Measurements from ENCODE around the gene KIAA0825.

The KIAA0825 gene

GRCh38 chr5:94248175-94248875 lies 370.1 kb downstream of the KIAA0825 start:
- no peak overlapping the region for H3K4me3 ChIP-seq (ENCODE audit: low read depth, low read length)
- no peak for DNase-seq (ENCODE audit: low read depth, low spot score)
- no peak for TF ChIP-seq CTCF (IDR thresholded peaks at IDR 0.05; ENCODE audit: low read depth, low read length)
- in situ Hi-C loops (cut with HindIII; ENCODE audit: low sequenced_read_pairs): no loop called here

GRCh38 chr5:94245608-94246007 lies 372.8 kb downstream of the KIAA0825 start:
- in situ Hi-C loops (cut with HindIII; ENCODE audit: low sequenced_read_pairs): no loop called here
- DNase-seq (ENCODE audit: low read depth, low spot score): peak; percentile 24
- TF ChIP-seq CTCF (IDR thresholded peaks at IDR 0.05; ENCODE audit: low read depth, low read length): no peak
- H3K4me3 ChIP-seq (ENCODE audit: low read depth, low read length): no peak overlapping the region

DNA sequence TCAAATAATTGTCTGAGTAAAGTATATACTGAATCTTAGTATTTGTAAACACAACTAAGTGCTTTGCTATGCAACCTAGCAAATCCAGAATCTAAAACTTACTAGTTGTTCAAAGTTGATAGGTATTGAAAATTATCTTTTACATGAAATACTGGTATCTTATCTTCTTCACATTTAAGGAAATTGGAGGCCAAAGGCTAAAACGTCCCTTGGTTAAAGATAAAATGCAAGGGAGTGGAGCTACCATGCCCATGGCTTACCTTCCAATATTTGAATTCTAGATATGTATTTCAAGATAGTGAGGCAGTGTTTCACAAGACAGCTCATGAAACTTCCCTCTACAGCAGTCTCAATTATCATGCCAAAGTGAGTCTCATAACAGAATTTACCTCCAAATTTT lies 373.5 kb downstream of the KIAA0825 start:
- no peak for DNase-seq (ENCODE audit: low read depth, low spot score)
- in situ Hi-C loops (cut with HindIII; ENCODE audit: low sequenced_read_pairs): no loop called here
- TF ChIP-seq CTCF (IDR thresholded peaks at IDR 0.05; ENCODE audit: low read depth, low read length): no peak
- no peak overlapping the region for H3K4me3 ChIP-seq (ENCODE audit: low read depth, low read length)

DNA sequence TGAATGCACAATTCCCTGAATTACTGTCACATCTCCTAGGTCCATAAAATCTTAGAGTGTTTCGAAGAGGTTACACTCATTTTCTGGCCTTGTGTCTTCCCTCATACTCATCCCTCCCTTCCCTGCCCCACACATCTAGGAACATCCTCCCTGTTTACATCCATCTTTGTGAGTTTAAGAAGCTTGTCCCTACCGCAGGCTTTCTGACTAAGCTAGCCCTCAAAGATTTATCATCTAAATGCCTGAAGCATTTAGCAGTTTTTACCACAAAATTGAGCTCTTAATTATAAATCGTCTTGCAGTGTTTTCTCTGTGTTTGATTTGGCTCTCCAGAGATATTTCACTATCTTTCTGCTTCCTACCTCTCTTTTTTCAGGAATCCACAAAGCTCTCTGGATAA lies 374.8 kb downstream of the KIAA0825 start:
- peak; percentile 60 for DNase-seq (ENCODE audit: low read depth, low spot score)
- H3K4me3 ChIP-seq (ENCODE audit: low read depth, low read length): no peak overlapping the region
- in situ Hi-C loops (cut with HindIII; ENCODE audit: low sequenced_read_pairs): no loop called here
- TF ChIP-seq CTCF (IDR thresholded peaks at IDR 0.05; ENCODE audit: low read depth, low read length): no peak

GRCh38 chr5:94240993-94241651 lies 377.3 kb downstream of the KIAA0825 start:
- no peak overlapping the region for H3K4me3 ChIP-seq (ENCODE audit: low read depth, low read length)
- DNase-seq (ENCODE audit: low read depth, low spot score): peak; percentile 58
- TF ChIP-seq CTCF (IDR thresholded peaks at IDR 0.05; ENCODE audit: low read depth, low read length): no peak
- in situ Hi-C loops (cut with HindIII; ENCODE audit: low sequenced_read_pairs): no loop called here

DNA sequence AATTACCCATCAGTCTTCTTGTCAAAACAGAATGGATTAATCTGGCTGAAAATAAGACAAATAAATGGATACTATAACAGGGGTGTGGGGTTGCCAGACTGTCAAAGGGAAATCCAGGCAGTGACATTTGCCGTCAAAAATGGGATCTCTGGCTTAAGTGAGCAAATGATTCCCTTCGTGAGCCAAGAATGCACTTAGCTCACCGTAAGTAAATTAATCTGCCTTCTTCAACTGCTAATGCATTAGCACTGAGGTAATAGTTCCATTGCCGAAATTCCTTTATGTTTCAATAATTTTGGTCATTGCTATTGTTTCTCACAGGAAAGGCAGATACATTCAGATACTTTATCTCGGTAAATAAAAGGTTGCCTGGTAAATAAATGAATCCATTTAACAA lies 377.8 kb downstream of the KIAA0825 start:
- in situ Hi-C loops (cut with HindIII; ENCODE audit: low sequenced_read_pairs): no loop called here
- TF ChIP-seq CTCF (IDR thresholded peaks at IDR 0.05; ENCODE audit: low read depth, low read length): no peak
- no peak for DNase-seq (ENCODE audit: low read depth, low spot score)
- no peak overlapping the region for H3K4me3 ChIP-seq (ENCODE audit: low read depth, low read length)

All from astrocyte of the spinal cord (primary cell).